K562 (cell line): ENCODE results near the gene HEMGN. TPM values are rescaled to one million over a fixed set of nuclear protein-coding genes. Genes with fewer than 3 reads are reported as not detected.

Source experiments
- ARID2 ChIP-seq: fragments of 450-650 bp; IDR thresholded peaks from 2 replicates; pipeline ENCODE4 v1.6.1; 2017; ENCODE audit warnings: antibody characterized with exemption, mild to moderate bottlenecking
- ATF1 ChIP-seq, 2 experiments: fragments of 450-650 bp in 1 of 2; IDR thresholded peaks; 2 replicates each; pipeline ENCODE4 v1.6.1; 2016; ENCODE audit warnings: missing compliant biosample characterization in 1 of 2, missing genetic modification characterization in 1 of 2
- CC2D1A ChIP-seq: fragments of 450-650 bp; IDR thresholded peaks from 2 replicates; pipeline ENCODE4 v1.6.1; 2017; ENCODE audit warnings: mild to moderate bottlenecking
- DDX20 ChIP-seq: fragments of 450-650 bp; IDR thresholded peaks from 2 replicates; pipeline ENCODE4 v1.6.1; 2016; ENCODE audit warnings: missing genetic modification characterization, low read depth, mild to moderate bottlenecking, missing compliant biosample characterization, moderate library complexity
- HNRNPL ChIP-seq: fragments of 200-400 bp; formaldehyde crosslinking; IDR thresholded peaks from 2 replicates; pipeline ENCODE4 v1.6.1; 2017; ENCODE audit warnings: low read depth, mild to moderate bottlenecking, low read length
- NKRF ChIP-seq: fragments of 450-650 bp; IDR thresholded peaks from 2 replicates; pipeline ENCODE4 v1.6.1; 2016; ENCODE audit warnings: borderline replicate concordance
- POLR2G ChIP-seq: fragments of 200-400 bp; formaldehyde crosslinking; IDR thresholded peaks from 2 replicates; pipeline ENCODE4 v1.6.1; 2017; ENCODE audit warnings: low read depth, mild to moderate bottlenecking, antibody characterized with exemption, low read length, moderate library complexity
- SMAD2 ChIP-seq: fragments of 150-350 bp; IDR thresholded peaks from 2 replicates; pipeline ENCODE4 v1.6.1; 2014; ENCODE audit warnings: low read depth, mild to moderate bottlenecking, low read length
- TAF7 ChIP-seq: fragments of 450-650 bp; IDR thresholded peaks from 2 replicates; pipeline ENCODE4 v1.6.1; 2016; ENCODE audit warnings: missing genetic modification characterization, missing compliant biosample characterization
- ZNF140 ChIP-seq: fragments of 250-450 bp; sonication (Bioruptor Pico); IDR thresholded peaks from 2 replicates; pipeline ENCODE4 v1.8.0; 2021; ENCODE audit warnings: moderate library complexity, mild to moderate bottlenecking, inconsistent platforms
- ZNF232 ChIP-seq: sonication (generic); formaldehyde crosslinking; IDR thresholded peaks from 2 replicates; pipeline ENCODE4 v1.8.0; 2022; ENCODE audit warnings: mild to moderate bottlenecking, missing genetic modification reagents
- ZNF583 ChIP-seq: fragments of 250-450 bp; sonication (Bioruptor Pico); IDR thresholded peaks from 2 replicates; pipeline ENCODE4 v1.4.0; 2020
- ZNF780A ChIP-seq: fragments of 250-450 bp; sonication (Bioruptor Pico); IDR thresholded peaks from 2 replicates; pipeline ENCODE4 v1.5.0; 2021; ENCODE audit warnings: mild to moderate bottlenecking
- polyA plus RNA-seq, 8 experiments: library from polyadenylated mRNA; depleted of rRNA in 4 of 8; stranded (reverse) in 5 of 8; unstranded in 3 of 8; fragments of >200 nt; fragmentation: Nextera tagmentation in 2 of 8; fragmentation: Illumina TruSeq in 1 of 8; extraction: Ambion mirVana in 2 of 8; extraction: Trizol in 1 of 8; gene quantifications; 2 replicates each; pipeline versions ENCODE4 v1.2.1 to v1.2.3, GENCODE V29; 2011 to 2014; ENCODE audit warnings: inconsistent platforms in 1 of 8, missing spikeins in 1 of 8
- total RNA-seq, 7 experiments: library from RNA; depleted of rRNA in 6 of 7; stranded (reverse); fragments of >200 nt in 6 of 7; fragmentation: Illumina TruSeq in 2 of 7; extraction: Trizol in 2 of 7; gene quantifications; 2 replicates each; pipeline versions ENCODE4 v1.2.1 to v1.2.3, GENCODE V29; 2011 to 2021; ENCODE audit warnings: low replicate concordance in 1 of 7
- TF ChIP-seq, protein P1 (sequence below), 3 experiments: IDR thresholded peaks in 2 of 3; conservative IDR thresholded peaks in 1 of 3; 2 replicates each; pipeline ENCODE4 v1.5.1; 2011 to 2012; ENCODE audit warnings: low read length in 3 of 3, mild to moderate bottlenecking in 3 of 3, control low read depth in 2 of 3, improper control_type of control experiment in 1 of 3, inconsistent platforms in 1 of 3, low read depth in 1 of 3, mixed read lengths in 1 of 3, moderate library complexity in 1 of 3; ENCODE audit not compliant: insufficient read depth in 2 of 3
- TF ChIP-seq, protein P2 (sequence below): fragments of 200-800 bp; sonication (Bioruptor generic); IDR thresholded peaks from 2 replicates; pipeline ENCODE4 v1.6.1; 2016; ENCODE audit warnings: missing genetic modification characterization, missing compliant biosample characterization
- TF ChIP-seq, protein P3 (sequence below): fragments of 450-650 bp; formaldehyde crosslinking; conservative IDR thresholded peaks from 2 replicates; pipeline ENCODE4 v1.4.0; 2022; ENCODE audit warnings: mild to moderate bottlenecking, missing genetic modification characterization
- TF ChIP-seq, protein P4 (sequence below): fragments of 250-450 bp; sonication (Bioruptor Pico); IDR thresholded peaks from 2 replicates; pipeline ENCODE4 v1.8.0; 2022; ENCODE audit warnings: moderate library complexity, mild to moderate bottlenecking, inconsistent platforms

The HEMGN gene
- total and polyA plus RNA-seq, 9 of the 15 experiments (the other 6 are each of a cell fraction or from before 2014, with no cell fraction given) = 56.3 to 258 (median 137) TPM

DNA sequence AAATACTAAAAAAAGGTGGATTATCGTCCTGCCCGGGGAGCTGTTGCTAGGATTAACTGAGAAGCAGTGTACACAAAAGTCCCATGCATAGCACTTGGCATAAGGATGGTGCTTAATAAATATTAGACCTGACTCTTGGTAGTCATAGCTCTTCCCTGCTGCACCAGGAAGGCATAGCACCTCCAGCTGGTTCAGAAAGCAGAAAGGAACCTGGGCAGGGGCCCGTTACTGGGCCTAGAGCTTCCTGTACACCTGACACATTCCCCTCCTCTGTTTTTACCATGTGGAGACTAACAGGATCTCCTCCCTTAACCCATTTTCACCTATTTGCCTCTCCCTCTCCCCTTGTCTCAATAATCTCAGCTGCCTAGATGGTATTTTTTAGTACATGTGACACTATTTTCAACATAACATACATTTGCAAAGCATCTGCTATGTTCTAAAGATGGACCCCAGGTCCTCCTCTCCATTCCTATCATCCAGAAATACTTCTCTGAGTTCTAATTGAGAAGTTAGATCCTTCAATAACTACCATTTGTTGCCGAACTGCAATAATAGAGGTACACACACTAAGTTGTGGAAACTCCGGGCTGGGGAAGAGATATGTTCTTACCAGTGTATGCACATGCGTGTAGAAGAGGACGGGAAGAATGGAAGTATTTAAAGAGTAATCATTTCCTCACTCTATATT lies 42.0 kb upstream of the HEMGN start (continued):
- TF ChIP-seq POLR2G (no peak), ZNF140 (no peak), CC2D1A (no peak), ZNF780A (CRISPR knock-in tag) (no peak), ZNF583 (CRISPR knock-in tag) (0 out of 2 replicates have a peak, but pooled peaks have one; percentile 23), ZNF232 (CRISPR knock-in tag) (no peak), NKRF (no peak), TAF7 (tag) (no peak), HNRNPL (no peak), DDX20 (0 out of 2 replicates have a peak, but pooled peaks have one; percentile 55), SMAD2 (no peak), ATF1 (CRISPR knock-in tag; IDR thresholded peaks at IDR 0.05) (no peak), ATF1 (tag; IDR thresholded peaks at IDR 0.05) (0 out of 2 replicates have a peak, but pooled peaks have one; percentile 1), ARID2 (no peak)
- TF ChIP-seq, protein P1, sequence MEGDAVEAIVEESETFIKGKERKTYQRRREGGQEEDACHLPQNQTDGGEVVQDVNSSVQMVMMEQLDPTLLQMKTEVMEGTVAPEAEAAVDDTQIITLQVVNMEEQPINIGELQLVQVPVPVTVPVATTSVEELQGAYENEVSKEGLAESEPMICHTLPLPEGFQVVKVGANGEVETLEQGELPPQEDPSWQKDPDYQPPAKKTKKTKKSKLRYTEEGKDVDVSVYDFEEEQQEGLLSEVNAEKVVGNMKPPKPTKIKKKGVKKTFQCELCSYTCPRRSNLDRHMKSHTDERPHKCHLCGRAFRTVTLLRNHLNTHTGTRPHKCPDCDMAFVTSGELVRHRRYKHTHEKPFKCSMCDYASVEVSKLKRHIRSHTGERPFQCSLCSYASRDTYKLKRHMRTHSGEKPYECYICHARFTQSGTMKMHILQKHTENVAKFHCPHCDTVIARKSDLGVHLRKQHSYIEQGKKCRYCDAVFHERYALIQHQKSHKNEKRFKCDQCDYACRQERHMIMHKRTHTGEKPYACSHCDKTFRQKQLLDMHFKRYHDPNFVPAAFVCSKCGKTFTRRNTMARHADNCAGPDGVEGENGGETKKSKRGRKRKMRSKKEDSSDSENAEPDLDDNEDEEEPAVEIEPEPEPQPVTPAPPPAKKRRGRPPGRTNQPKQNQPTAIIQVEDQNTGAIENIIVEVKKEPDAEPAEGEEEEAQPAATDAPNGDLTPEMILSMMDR (IDR thresholded peaks at IDR 0.05 in 2 of 3, conservative IDR thresholded peaks at IDR 0.05 in 1 of 3; ENCODE audit: insufficient read depth in 2 of 3, low read depth in 1 of 3, low read length in 3 of 3) = no peak
- TF ChIP-seq, protein P2, sequence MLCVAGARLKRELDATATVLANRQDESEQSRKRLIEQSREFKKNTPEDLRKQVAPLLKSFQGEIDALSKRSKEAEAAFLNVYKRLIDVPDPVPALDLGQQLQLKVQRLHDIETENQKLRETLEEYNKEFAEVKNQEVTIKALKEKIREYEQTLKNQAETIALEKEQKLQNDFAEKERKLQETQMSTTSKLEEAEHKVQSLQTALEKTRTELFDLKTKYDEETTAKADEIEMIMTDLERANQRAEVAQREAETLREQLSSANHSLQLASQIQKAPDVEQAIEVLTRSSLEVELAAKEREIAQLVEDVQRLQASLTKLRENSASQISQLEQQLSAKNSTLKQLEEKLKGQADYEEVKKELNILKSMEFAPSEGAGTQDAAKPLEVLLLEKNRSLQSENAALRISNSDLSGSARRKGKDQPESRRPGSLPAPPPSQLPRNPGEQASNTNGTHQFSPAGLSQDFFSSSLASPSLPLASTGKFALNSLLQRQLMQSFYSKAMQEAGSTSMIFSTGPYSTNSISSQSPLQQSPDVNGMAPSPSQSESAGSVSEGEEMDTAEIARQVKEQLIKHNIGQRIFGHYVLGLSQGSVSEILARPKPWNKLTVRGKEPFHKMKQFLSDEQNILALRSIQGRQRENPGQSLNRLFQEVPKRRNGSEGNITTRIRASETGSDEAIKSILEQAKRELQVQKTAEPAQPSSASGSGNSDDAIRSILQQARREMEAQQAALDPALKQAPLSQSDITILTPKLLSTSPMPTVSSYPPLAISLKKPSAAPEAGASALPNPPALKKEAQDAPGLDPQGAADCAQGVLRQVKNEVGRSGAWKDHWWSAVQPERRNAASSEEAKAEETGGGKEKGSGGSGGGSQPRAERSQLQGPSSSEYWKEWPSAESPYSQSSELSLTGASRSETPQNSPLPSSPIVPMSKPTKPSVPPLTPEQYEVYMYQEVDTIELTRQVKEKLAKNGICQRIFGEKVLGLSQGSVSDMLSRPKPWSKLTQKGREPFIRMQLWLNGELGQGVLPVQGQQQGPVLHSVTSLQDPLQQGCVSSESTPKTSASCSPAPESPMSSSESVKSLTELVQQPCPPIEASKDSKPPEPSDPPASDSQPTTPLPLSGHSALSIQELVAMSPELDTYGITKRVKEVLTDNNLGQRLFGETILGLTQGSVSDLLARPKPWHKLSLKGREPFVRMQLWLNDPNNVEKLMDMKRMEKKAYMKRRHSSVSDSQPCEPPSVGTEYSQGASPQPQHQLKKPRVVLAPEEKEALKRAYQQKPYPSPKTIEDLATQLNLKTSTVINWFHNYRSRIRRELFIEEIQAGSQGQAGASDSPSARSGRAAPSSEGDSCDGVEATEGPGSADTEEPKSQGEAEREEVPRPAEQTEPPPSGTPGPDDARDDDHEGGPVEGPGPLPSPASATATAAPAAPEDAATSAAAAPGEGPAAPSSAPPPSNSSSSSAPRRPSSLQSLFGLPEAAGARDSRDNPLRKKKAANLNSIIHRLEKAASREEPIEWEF (CRISPR knock-in tag) = no peak
- TF ChIP-seq, protein P3, sequence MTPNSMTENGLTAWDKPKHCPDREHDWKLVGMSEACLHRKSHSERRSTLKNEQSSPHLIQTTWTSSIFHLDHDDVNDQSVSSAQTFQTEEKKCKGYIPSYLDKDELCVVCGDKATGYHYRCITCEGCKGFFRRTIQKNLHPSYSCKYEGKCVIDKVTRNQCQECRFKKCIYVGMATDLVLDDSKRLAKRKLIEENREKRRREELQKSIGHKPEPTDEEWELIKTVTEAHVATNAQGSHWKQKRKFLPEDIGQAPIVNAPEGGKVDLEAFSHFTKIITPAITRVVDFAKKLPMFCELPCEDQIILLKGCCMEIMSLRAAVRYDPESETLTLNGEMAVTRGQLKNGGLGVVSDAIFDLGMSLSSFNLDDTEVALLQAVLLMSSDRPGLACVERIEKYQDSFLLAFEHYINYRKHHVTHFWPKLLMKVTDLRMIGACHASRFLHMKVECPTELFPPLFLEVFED (CRISPR knock-in tag) = 0 out of 2 replicates have a peak, but pooled peaks have one; percentile 39
- TF ChIP-seq, protein P4, sequence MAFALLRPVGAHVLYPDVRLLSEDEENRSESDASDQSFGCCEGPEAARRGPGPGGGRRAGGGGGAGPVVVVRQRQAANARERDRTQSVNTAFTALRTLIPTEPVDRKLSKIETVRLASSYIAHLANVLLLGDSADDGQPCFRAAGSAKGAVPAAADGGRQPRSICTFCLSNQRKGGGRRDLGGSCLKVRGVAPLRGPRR = no peak
